ENCODE measurements around the gene CDC42BPG.

- TF ChIP-seq TCF12 (IDR thresholded peaks at IDR 0.05; ENCODE audit: low read depth, low read length): no peak
- TF ChIP-seq ZNF592 (IDR thresholded peaks at IDR 0.05): no peak
- TF ChIP-seq CTCF (IDR thresholded peaks at IDR 0.05 in 2 of 3, conservative IDR thresholded peaks at IDR 0.05 in 1 of 3; ENCODE audit: control insufficient read depth in 2 of 3, extremely low read depth in 1 of 3, insufficient read depth in 1 of 3, low read depth in 3 of 3, low read length in 3 of 3): no peak
- TF ChIP-seq TAF1 (IDR thresholded peaks at IDR 0.05; ENCODE audit: borderline replicate concordance, low read depth, low read length): no peak
- TF ChIP-seq EP300 (IDR thresholded peaks at IDR 0.05; ENCODE audit: borderline replicate concordance in 1 of 2, control insufficient read depth in 1 of 2, low read depth in 2 of 2, low read length in 2 of 2): no peak
- TF ChIP-seq USF1 (IDR thresholded peaks at IDR 0.05; ENCODE audit: borderline replicate concordance, extremely low read length, insufficient read depth, low read depth, low read length): no peak
- TF ChIP-seq EZH2 (IDR thresholded peaks at IDR 0.05; ENCODE audit: borderline replicate concordance, control insufficient read depth, low read depth, low read length): no peak
- TF ChIP-seq CHD4 (IDR thresholded peaks at IDR 0.05): no peak
- no peak for TF ChIP-seq JUND (IDR thresholded peaks at IDR 0.05; ENCODE audit: low read depth, low read length)
Measured at GRCh38 chr11:64867748-64868462, 23.5 kb upstream of the CDC42BPG start.
